Esophagus squamous epithelium (tissue), 4 donors: Measurements from ENCODE around the gene KCNA3.

Experiments used
- CTCF ChIP-seq, 6 experiments: fragments of 450-650 bp in 4 of 6; fragments of 200-600 bp in 2 of 6; sonication (generic) in 2 of 6; IDR thresholded peaks; one replicate each; pipeline ENCODE4 v1.5.1; 2016 to 2019; ENCODE audit warnings: antibody characterized with exemption in 6 of 6, mild to moderate bottlenecking in 4 of 6, moderate library complexity in 4 of 6
- POLR2A ChIP-seq, 4 donors: fragments of 450-650 bp; IDR thresholded peaks; one replicate each; pipeline ENCODE4 v1.6.1; 2017; ENCODE audit warnings: antibody characterized with exemption in 4 of 4, mild to moderate bottlenecking in 4 of 4, moderate library complexity in 3 of 4

- TF ChIP-seq CTCF (IDR thresholded peaks at IDR 0.05) (no peak), POLR2A (IDR thresholded peaks at IDR 0.05) (peak in 1 of 4 donors; percentile 13)
Observed at GRCh38 chr1:110636149-110636935, 38.4 kb downstream of the KCNA3 start.
